K562 (cell line): ENCODE data around the gene CDR2L. TPM values are rescaled to one million over a fixed set of nuclear protein-coding genes. Genes with fewer than 3 reads are reported as not detected.

ENCODE experiments used
- BCL6 ChIP-seq: fragments of 250-450 bp; sonication (Bioruptor Pico); IDR thresholded peaks from 2 replicates; pipeline ENCODE4 v1.4.0; 2020
- CAMTA2 ChIP-seq: fragments of 250-450 bp; sonication (Bioruptor Pico); conservative IDR thresholded peaks from 2 replicates; pipeline ENCODE4 v1.5.1; 2022
- CBFA2T2 ChIP-seq: fragments of 450-650 bp; conservative IDR thresholded peaks from 2 replicates; pipeline ENCODE4 v1.6.1; 2017; ENCODE audit warnings: mild to moderate bottlenecking
- CBX5 ChIP-seq: IDR thresholded peaks from 2 replicates; pipeline ENCODE4 v1.6.1; 2014; ENCODE audit warnings: low read depth, borderline replicate concordance
- CXXC5 ChIP-seq: fragments of 250-450 bp; sonication (Bioruptor Pico); IDR thresholded peaks from 2 replicates; pipeline ENCODE4 v1.8.0; 2022; ENCODE audit warnings: inconsistent platforms, mild to moderate bottlenecking, moderate library complexity
- E2F3 ChIP-seq: fragments of 250-450 bp; sonication (Bioruptor Pico); IDR thresholded peaks from 2 replicates; pipeline ENCODE4 v1.4.0; 2020; ENCODE audit warnings: mild to moderate bottlenecking
- ELF2 ChIP-seq: fragments of 250-450 bp; sonication (Bioruptor Pico); IDR thresholded peaks from 2 replicates; pipeline ENCODE4 v1.5.0; 2021; ENCODE audit warnings: mild to moderate bottlenecking
- HDAC8 ChIP-seq: fragments of 450-650 bp; IDR thresholded peaks from 2 replicates; pipeline ENCODE4 v1.6.1; 2016; ENCODE audit warnings: mild to moderate bottlenecking, missing genetic modification characterization, moderate library complexity, missing compliant biosample characterization
- HEY1 ChIP-seq: fragments of 250-450 bp; sonication (Bioruptor Pico); IDR thresholded peaks from 2 replicates; pipeline ENCODE4 v1.5.0; 2020; ENCODE audit warnings: mild to moderate bottlenecking, moderate library complexity, borderline replicate concordance
- HMG20A ChIP-seq: fragments of 450-650 bp; formaldehyde crosslinking; conservative IDR thresholded peaks from 2 replicates; pipeline ENCODE4 v1.4.0; 2020; ENCODE audit warnings: mild to moderate bottlenecking, mixed read lengths
- HMG20B ChIP-seq: fragments of 250-450 bp; sonication (Bioruptor Pico); IDR thresholded peaks from 2 replicates; pipeline ENCODE4 v1.5.0; 2021; ENCODE audit warnings: mild to moderate bottlenecking
- HNRNPUL1 ChIP-seq: fragments of 200-400 bp; formaldehyde crosslinking; IDR thresholded peaks from 2 replicates; pipeline ENCODE4 v1.6.1; 2017; ENCODE audit warnings: low read length
- KDM2B ChIP-seq: fragments of 250-450 bp; sonication (Bioruptor Pico); IDR thresholded peaks from 2 replicates; pipeline ENCODE4 v1.8.0; 2021; ENCODE audit warnings: mild to moderate bottlenecking, moderate library complexity
- MAZ ChIP-seq, 2 experiments: fragments of 450-650 bp in 1 of 2; sonication (generic) in 1 of 2; formaldehyde crosslinking; IDR thresholded peaks in 1 of 2; conservative IDR thresholded peaks in 1 of 2; 2 replicates each; pipeline versions ENCODE4 v1.4.0 to v1.5.0; 2020; ENCODE audit warnings: mild to moderate bottlenecking in 1 of 2, missing genetic modification reagents in 1 of 2
- MED1 ChIP-seq: sonication (generic); formaldehyde crosslinking; IDR thresholded peaks from 2 replicates; pipeline ENCODE4 v1.8.1; 2023; ENCODE audit warnings: missing genetic modification reagents, borderline replicate concordance
- RBM17 ChIP-seq: fragments of 200-400 bp; formaldehyde crosslinking; IDR thresholded peaks from 2 replicates; pipeline ENCODE4 v1.6.1; 2017; ENCODE audit warnings: low read depth, mild to moderate bottlenecking, low read length, borderline replicate concordance
- RBM25 ChIP-seq: fragments of 200-400 bp; formaldehyde crosslinking; IDR thresholded peaks from 2 replicates; pipeline ENCODE4 v1.6.1; 2018; ENCODE audit warnings: low read length, low read depth, moderate library complexity; ENCODE audit not compliant: severe bottlenecking
- RBM34 ChIP-seq: fragments of 200-400 bp; formaldehyde crosslinking; IDR thresholded peaks from 2 replicates; pipeline ENCODE4 v1.6.1; 2018; ENCODE audit warnings: low read length, borderline replicate concordance; ENCODE audit not compliant: insufficient read depth
- SMARCA5 ChIP-seq: fragments of 450-650 bp; IDR thresholded peaks from 2 replicates; pipeline ENCODE4 v1.6.1; 2016
- SOX6 ChIP-seq: fragments of 450-650 bp; IDR thresholded peaks from 2 replicates; pipeline ENCODE4 v1.6.1; 2014; ENCODE audit warnings: mild to moderate bottlenecking
- TBP ChIP-seq: optimal IDR thresholded peaks from 2 replicates; pipeline ENCODE3; 2011; ENCODE audit warnings: low read depth, low read length, improper control_type of control experiment
- ZNF232 ChIP-seq: sonication (generic); formaldehyde crosslinking; IDR thresholded peaks from 2 replicates; pipeline ENCODE4 v1.8.0; 2022; ENCODE audit warnings: mild to moderate bottlenecking, missing genetic modification reagents
- ZNF408 ChIP-seq: fragments of 250-450 bp; sonication (Bioruptor Pico); IDR thresholded peaks from 2 replicates; pipeline ENCODE4 v1.4.0; 2020; ENCODE audit warnings: low read depth, mild to moderate bottlenecking, moderate library complexity
- ZNF551 ChIP-seq: fragments of 250-450 bp; sonication (Bioruptor Pico); IDR thresholded peaks from 2 replicates; pipeline ENCODE4 v1.5.0; 2021; ENCODE audit warnings: mild to moderate bottlenecking, moderate library complexity
- polyA plus RNA-seq, 8 experiments: library from polyadenylated mRNA; depleted of rRNA in 4 of 8; stranded (reverse) in 5 of 8; unstranded in 3 of 8; fragments of >200 nt; fragmentation: Nextera tagmentation in 2 of 8; fragmentation: Illumina TruSeq in 1 of 8; extraction: Ambion mirVana in 2 of 8; extraction: Trizol in 1 of 8; gene quantifications; 2 replicates each; pipeline versions ENCODE4 v1.2.1 to v1.2.3, GENCODE V29; 2011 to 2014; ENCODE audit warnings: inconsistent platforms in 1 of 8, missing spikeins in 1 of 8
- total RNA-seq, 7 experiments: library from RNA; depleted of rRNA in 6 of 7; stranded (reverse); fragments of >200 nt in 6 of 7; fragmentation: Illumina TruSeq in 2 of 7; extraction: Trizol in 2 of 7; gene quantifications; 2 replicates each; pipeline versions ENCODE4 v1.2.1 to v1.2.3, GENCODE V29; 2011 to 2021; ENCODE audit warnings: low replicate concordance in 1 of 7
- TF ChIP-seq, protein P1 (sequence below): IDR thresholded peaks from 2 replicates; pipeline ENCODE4 v1.6.1; 2011; ENCODE audit warnings: borderline replicate concordance, low read depth, mild to moderate bottlenecking, moderate library complexity, low read length; ENCODE audit not compliant: insufficient read depth, poor library complexity, severe bottlenecking
- TF ChIP-seq, protein P2 (sequence below): fragments of 250-450 bp; sonication (Bioruptor Pico); IDR thresholded peaks from 2 replicates; pipeline ENCODE4 v1.4.0; 2020; ENCODE audit warnings: mild to moderate bottlenecking, moderate library complexity

The CDR2L gene
- total and polyA plus RNA-seq, 9 of the 15 experiments (the other 6 are each of a cell fraction or from before 2014, with no cell fraction given), result 2.7 to 16.0 (median 7.3) TPM

DNA sequence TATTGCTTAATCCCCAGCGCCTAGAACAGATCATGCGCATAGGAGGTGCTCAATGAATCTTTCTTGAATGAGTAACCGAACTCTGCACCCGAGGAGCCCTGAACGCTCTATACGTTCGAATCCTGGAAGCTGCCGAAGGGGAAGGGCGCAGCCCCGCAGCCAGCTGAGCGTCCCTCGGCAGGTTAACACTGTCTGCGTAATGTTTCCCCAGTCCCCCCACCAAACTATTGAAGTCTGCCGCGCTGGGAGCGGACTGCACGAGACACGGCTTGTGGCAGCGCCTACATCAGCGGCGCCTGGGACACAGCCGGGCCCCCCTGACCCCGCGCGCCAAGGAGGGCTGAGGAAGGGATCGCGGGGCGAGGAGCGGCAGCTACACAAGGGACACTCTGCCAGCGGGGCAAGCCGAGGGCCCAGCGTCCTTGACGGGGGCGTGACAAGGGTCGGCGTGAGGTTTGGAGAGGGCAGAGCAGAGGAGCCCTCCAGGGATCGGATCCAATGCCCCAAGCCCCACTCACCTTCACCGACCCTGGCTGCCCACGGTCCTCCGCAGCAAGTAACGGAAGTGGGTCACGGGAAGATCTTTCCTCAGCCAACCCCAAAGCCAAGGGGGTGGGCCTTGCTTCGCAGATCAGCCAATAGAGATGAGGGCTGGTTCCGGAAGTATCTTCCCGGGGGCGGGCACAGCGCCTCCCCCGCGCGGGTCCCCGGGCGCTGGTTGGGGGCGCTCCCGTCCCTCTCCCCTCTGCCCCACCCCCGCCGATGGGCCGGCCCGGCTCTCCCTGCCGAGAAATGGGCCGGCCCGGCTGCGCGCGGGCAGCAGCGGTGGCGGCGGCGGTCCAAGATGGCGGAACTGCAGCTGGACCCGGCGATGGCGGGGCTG, 59.2 kb downstream of the CDR2L start, which contains the start of the genes ATP5PD and KCTD2 (continued):
- TF ChIP-seq, protein P1, sequence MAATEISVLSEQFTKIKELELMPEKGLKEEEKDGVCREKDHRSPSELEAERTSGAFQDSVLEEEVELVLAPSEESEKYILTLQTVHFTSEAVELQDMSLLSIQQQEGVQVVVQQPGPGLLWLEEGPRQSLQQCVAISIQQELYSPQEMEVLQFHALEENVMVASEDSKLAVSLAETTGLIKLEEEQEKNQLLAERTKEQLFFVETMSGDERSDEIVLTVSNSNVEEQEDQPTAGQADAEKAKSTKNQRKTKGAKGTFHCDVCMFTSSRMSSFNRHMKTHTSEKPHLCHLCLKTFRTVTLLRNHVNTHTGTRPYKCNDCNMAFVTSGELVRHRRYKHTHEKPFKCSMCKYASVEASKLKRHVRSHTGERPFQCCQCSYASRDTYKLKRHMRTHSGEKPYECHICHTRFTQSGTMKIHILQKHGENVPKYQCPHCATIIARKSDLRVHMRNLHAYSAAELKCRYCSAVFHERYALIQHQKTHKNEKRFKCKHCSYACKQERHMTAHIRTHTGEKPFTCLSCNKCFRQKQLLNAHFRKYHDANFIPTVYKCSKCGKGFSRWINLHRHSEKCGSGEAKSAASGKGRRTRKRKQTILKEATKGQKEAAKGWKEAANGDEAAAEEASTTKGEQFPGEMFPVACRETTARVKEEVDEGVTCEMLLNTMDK, result no peak
- no peak for TF ChIP-seq E2F3 (CRISPR knock-in tag)
- no peak for TF ChIP-seq CBFA2T2
- no peak for TF ChIP-seq RBM17
- TF ChIP-seq ZNF408, result no peak
- TF ChIP-seq BCL6 (CRISPR knock-in tag), result no peak
- peak; percentile 96 for TF ChIP-seq RBM25
- TF ChIP-seq HMG20A, result no peak
- TF ChIP-seq ZNF232 (CRISPR knock-in tag), result peak; percentile 82; the same call in 1 of the 2 replicates
- TF ChIP-seq CAMTA2 (CRISPR knock-in tag), result no peak
- TF ChIP-seq HDAC8 (tag), result no peak
- TF ChIP-seq ZNF551, result no peak
- TF ChIP-seq SMARCA5, result no peak
- TF ChIP-seq, protein P2, sequence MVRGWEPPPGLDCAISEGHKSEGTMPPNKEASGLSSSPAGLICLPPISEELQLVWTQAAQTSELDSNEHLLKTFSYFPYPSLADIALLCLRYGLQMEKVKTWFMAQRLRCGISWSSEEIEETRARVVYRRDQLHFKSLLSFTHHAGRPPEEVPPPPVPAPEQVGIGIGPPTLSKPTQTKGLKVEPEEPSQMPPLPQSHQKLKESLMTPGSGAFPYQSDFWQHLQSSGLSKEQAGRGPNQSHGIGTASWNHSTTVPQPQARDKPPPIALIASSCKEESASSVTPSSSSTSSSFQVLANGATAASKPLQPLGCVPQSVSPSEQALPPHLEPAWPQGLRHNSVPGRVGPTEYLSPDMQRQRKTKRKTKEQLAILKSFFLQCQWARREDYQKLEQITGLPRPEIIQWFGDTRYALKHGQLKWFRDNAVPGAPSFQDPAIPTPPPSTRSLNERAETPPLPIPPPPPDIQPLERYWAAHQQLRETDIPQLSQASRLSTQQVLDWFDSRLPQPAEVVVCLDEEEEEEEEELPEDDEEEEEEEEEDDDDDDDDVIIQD, result no peak
- no peak for TF ChIP-seq KDM2B (CRISPR knock-in tag)
- peak; percentile 81 for TF ChIP-seq CXXC5
- no peak for TF ChIP-seq HMG20B
- no peak for TF ChIP-seq RBM34
- peak; percentile 83 to 93 for TF ChIP-seq MAZ (CRISPR knock-in tag; conservative IDR thresholded peaks at IDR 0.05 in 1 of 2, IDR thresholded peaks at IDR 0.05 in 1 of 2)
- TF ChIP-seq HEY1 (CRISPR knock-in tag), result no peak
- no peak for TF ChIP-seq HNRNPUL1
- TF ChIP-seq MED1 (CRISPR knock-in tag), result no peak
- no peak for TF ChIP-seq CBX5
- peak; percentile 77 for TF ChIP-seq TBP
- peak; percentile 86 for TF ChIP-seq ELF2 (CRISPR knock-in tag)
- peak; percentile 39 for TF ChIP-seq SOX6
